Measurements from ENCODE around the gene WWP2.

The WWP2 gene

GRCh38 chr16:69871708-69872107 is 109.6 kb downstream of the WWP2 start:
- Histone ChIP-seq H3K4me3 (ENCODE audit: low read depth, low read length) (no peak overlapping the region), H3K9me3 (ENCODE audit: control insufficient read depth, insufficient read depth, low read depth, low read length) (no peaks in the 10 kb centered on the region), H3K4me1 (ENCODE audit: control insufficient read depth, insufficient read depth, low read length) (no peaks in the 10 kb centered on the region), H3K36me3 (ENCODE audit: control insufficient read depth in 2 of 2, insufficient read depth in 1 of 2, low read length in 2 of 2) (peaks cover 4 to 29% of the 10 kb centered on the region in 2 experiments; a peak in 2 of 3 replicates), H3K27ac (ENCODE audit: extremely low read depth, low read depth, low read length) (no peak overlapping the region)
- TF ChIP-seq, protein P1, sequence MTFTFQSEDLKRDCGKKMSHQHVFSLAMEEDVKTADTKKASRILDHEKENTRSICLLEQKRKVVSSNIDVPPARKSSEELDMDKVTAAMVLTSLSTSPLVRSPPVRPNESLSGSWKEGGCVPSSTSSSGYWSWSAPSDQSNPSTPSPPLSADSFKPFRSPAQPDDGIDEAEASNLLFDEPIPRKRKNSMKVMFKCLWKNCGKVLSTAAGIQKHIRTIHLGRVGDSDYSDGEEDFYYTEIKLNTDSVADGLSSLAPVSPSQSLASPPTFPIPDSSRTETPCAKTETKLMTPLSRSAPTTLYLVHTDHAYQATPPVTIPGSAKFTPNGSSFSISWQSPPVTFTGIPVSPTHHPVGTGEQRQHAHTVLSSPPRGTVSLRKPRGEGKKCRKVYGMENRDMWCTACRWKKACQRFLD (tag by site-specific recombination; IDR thresholded peaks at IDR 0.05): no peak
- TF ChIP-seq ZNF146 (tag by site-specific recombination; IDR thresholded peaks at IDR 0.05): no peak
- TF ChIP-seq ZNF174 (tag by site-specific recombination; IDR thresholded peaks at IDR 0.05): no peak
- no peak for TF ChIP-seq ZFP41 (tag by site-specific recombination; IDR thresholded peaks at IDR 0.05; ENCODE audit: borderline replicate concordance)
- no peak for TF ChIP-seq MEIS1 (CRISPR knock-in tag; IDR thresholded peaks at IDR 0.05; ENCODE audit: borderline replicate concordance)
- POLR2A ChIA-PET: no interaction called here
- CTCF ChIA-PET: interaction anchor here (0.9 to 1.4 kb wide), 2 partner anchors 56 to 58 kb away, joined by 4 read pairs; no protein-coding TSS in a partner anchor

- ChIA-PET CTCF (no interaction called here), POLR2A (no interaction called here)
- H3K9me3 ChIP-seq (ENCODE audit: control insufficient read depth, insufficient read depth, low read depth, low read length): no peaks in the 10 kb centered on the region
- H3K36me3 ChIP-seq (ENCODE audit: control insufficient read depth in 2 of 2, insufficient read depth in 1 of 2, low read length in 2 of 2): peaks cover 4 to 33% of the 10 kb centered on the region in 2 experiments; a peak in 2 of 3 replicates
- TF ChIP-seq SCRT1 (tag by site-specific recombination; IDR thresholded peaks at IDR 0.05; ENCODE audit: borderline replicate concordance): no peak
- no peak for TF ChIP-seq SP2 (tag by site-specific recombination; IDR thresholded peaks at IDR 0.05)
- no peak for TF ChIP-seq ZNF398 (tag by site-specific recombination; IDR thresholded peaks at IDR 0.05)
- no peak for TF ChIP-seq ZNF146 (tag by site-specific recombination; IDR thresholded peaks at IDR 0.05)
- no peak for TF ChIP-seq HOXD13 (CRISPR knock-in tag; IDR thresholded peaks at IDR 0.05; ENCODE audit: borderline replicate concordance)
- no peak for TF ChIP-seq ZNF341 (tag by site-specific recombination; IDR thresholded peaks at IDR 0.05; ENCODE audit: low read depth)
- H3K4me1 ChIP-seq (ENCODE audit: control insufficient read depth, insufficient read depth, low read length): no peaks in the 10 kb centered on the region
- no peak overlapping the region for H3K27ac ChIP-seq (ENCODE audit: extremely low read depth, low read depth, low read length)
- H3K4me3 ChIP-seq (ENCODE audit: low read depth, low read length): no peak overlapping the region
Measured at GRCh38 chr16:69872888-69873287, 110.8 kb downstream of the WWP2 start.

GRCh38 chr16:69873783-69874182 is 111.7 kb downstream of the WWP2 start:
- H3K4me3 ChIP-seq (ENCODE audit: low read depth, low read length): no peak overlapping the region
- no peaks in the 10 kb centered on the region for H3K4me1 ChIP-seq (ENCODE audit: control insufficient read depth, insufficient read depth, low read length)
- CTCF ChIA-PET: no interaction called here
- no peak overlapping the region for H3K27ac ChIP-seq (ENCODE audit: extremely low read depth, low read depth, low read length)
- H3K9me3 ChIP-seq (ENCODE audit: control insufficient read depth, insufficient read depth, low read depth, low read length): no peaks in the 10 kb centered on the region
- POLR2A ChIA-PET: no interaction called here
- peaks cover 4 to 33% of the 10 kb centered on the region in 2 experiments; a peak in 2 of 3 replicates for H3K36me3 ChIP-seq (ENCODE audit: control insufficient read depth in 2 of 2, insufficient read depth in 1 of 2, low read length in 2 of 2)
- TF ChIP-seq ZNF324 (tag by site-specific recombination; IDR thresholded peaks at IDR 0.05) (no peak), INSM2 (tag by site-specific recombination; IDR thresholded peaks at IDR 0.05) (no peak), ZNF560 (tag by site-specific recombination; IDR thresholded peaks at IDR 0.05; ENCODE audit: borderline replicate concordance) (no peak), ZNF529 (tag by site-specific recombination; IDR thresholded peaks at IDR 0.05; ENCODE audit: insufficient replicate concordance) (no peak), YY1 (tag by site-specific recombination; IDR thresholded peaks at IDR 0.05) (no peak), ZNF626 (tag by site-specific recombination; IDR thresholded peaks at IDR 0.05) (no peak), KLF17 (tag by site-specific recombination; IDR thresholded peaks at IDR 0.05) (no peak), ZNF366 (tag by site-specific recombination; conservative IDR thresholded peaks at IDR 0.05) (no peak), ZNF473 (tag by site-specific recombination; IDR thresholded peaks at IDR 0.05) (no peak), ZNF501 (tag by site-specific recombination; IDR thresholded peaks at IDR 0.05) (no peak)
- TF ChIP-seq, protein P2, sequence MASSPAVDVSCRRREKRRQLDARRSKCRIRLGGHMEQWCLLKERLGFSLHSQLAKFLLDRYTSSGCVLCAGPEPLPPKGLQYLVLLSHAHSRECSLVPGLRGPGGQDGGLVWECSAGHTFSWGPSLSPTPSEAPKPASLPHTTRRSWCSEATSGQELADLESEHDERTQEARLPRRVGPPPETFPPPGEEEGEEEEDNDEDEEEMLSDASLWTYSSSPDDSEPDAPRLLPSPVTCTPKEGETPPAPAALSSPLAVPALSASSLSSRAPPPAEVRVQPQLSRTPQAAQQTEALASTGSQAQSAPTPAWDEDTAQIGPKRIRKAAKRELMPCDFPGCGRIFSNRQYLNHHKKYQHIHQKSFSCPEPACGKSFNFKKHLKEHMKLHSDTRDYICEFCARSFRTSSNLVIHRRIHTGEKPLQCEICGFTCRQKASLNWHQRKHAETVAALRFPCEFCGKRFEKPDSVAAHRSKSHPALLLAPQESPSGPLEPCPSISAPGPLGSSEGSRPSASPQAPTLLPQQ (tag by site-specific recombination; IDR thresholded peaks at IDR 0.05): no peak
- TF ChIP-seq, protein P1 (tag by site-specific recombination; IDR thresholded peaks at IDR 0.05): no peak
- TF ChIP-seq, protein P3, sequence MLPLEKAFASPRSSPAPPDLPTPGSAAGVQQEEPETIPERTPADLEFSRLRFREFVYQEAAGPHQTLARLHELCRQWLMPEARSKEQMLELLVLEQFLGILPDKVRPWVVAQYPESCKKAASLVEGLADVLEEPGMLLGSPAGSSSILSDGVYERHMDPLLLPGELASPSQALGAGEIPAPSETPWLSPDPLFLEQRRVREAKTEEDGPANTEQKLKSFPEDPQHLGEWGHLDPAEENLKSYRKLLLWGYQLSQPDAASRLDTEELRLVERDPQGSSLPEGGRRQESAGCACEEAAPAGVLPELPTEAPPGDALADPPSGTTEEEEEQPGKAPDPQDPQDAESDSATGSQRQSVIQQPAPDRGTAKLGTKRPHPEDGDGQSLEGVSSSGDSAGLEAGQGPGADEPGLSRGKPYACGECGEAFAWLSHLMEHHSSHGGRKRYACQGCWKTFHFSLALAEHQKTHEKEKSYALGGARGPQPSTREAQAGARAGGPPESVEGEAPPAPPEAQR (tag by site-specific recombination; IDR thresholded peaks at IDR 0.05): no peak

All from HEK293 (cell line).